ENCODE data around the gene PIP5K1C. TPM values are rescaled to one million over a fixed set of nuclear protein-coding genes. Genes with fewer than 3 reads are reported as not detected.

Gene PIP5K1C
- total RNA-seq, 1 donor from 2014 or later, result 20.7 TPM

DNA sequence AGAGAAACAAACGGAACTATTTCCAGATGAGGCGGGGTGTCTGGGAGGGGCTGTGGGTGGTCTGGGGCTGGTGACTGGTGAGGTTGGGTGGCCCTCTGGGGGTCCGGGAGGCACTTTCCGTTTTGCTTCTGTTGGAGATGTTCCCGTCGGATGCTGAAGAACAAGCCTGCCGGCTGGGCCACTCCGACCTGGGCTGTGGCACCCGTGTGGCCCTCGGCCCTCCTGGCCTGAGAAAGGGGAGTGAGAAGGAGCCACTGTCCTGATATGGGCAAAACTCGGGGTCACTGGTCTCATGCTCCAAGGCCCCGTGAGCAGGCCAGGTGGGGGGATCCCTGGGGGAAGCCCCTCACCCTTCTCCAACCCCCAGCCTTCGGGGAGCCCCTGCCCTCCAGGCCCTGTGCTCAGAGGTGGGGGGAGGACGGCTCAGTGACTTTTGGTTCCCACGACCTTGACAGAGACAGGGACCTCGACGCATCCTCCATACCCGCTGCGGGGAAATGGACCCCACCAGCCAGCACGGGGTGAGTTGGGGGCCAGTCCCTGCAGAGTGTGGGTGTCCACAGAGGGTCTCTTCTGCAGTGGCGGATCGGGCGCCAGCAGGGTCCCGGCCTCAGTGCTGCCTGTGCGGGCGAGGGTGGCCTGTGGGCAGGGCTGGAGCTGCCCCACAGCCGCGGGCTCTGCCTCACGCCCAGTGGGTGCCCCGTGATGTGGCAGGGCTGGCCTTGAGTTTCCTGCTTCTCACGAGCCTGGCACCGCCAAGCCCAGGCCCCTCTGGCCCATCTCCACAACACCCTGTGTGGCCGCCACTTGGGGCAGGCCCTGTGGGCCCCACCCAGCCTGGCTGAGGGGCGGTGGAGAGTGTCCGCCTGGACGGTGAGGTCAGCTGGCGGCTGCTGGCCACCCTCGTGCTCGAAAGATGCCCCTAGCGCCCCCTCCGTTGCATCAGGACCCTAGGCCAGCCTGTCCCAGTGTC, 89.2 kb downstream of the PIP5K1C start:
- no peak for DNase-seq

DNA sequence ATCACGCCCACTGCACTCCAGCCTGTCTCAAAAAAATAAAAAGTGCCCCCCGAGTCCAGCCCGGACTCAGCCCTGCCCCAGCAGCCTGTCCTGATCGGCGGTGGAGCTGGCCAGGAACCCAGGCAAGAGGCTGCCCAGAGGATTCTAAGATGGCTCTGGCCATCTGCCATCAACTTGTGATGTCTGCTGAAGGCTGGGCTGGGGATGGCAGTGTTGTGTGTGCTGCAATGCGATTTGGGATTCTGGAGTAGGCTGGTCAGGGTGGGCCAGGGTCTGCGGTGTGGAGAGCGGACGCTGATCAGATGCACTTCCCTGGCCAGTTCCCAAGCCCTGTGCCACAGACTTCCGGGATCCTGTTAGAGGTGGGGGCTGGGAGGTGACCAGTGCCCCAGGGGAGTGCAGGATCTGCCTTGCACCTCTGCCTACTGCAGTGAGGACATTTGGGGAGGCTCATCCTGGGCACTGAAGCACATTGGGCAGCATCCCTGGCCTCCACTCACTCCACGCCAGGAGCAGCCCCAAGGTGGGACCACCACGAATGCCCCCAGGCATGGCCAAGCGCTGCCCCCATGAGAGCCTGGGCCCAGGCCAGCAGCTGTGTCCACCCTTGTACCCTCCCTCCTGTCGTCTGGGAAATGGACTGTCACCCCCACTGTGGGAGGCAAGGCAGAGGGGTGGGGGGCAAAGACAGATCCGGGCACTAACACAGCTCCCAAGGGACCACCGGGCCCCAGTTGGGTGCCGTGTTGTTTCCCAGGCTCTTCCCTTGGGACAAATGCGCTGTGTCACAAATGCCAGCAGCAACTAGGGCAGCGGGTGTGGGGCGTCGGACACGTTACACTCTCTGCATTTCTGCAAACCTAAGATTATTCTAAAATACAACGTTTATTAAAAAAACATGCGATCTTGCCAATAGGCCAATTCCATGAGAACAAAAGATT, 90.2 kb downstream of the PIP5K1C start:
- DNase-seq, result no peak

GRCh38 chr19:3608750-3609322, 91.4 kb downstream of the PIP5K1C start:
- DNase-seq, result peak; percentile 12

GRCh38 chr19:3608079-3608641, 92.1 kb downstream of the PIP5K1C start:
- DNase-seq, result no peak

GRCh38 chr19:3607303-3608078, 92.8 kb downstream of the PIP5K1C start:
- peak; percentile 14 for DNase-seq

GRCh38 chr19:3606690-3607289, 93.5 kb downstream of the PIP5K1C start, which contains the start of gene TBXA2R:
TBXA2R (minus strand) TSS chr19:3606875; CDS start chr19:3600634, 6,241 bp downstream.
- DNase-seq, result peak; percentile 27

DNA sequence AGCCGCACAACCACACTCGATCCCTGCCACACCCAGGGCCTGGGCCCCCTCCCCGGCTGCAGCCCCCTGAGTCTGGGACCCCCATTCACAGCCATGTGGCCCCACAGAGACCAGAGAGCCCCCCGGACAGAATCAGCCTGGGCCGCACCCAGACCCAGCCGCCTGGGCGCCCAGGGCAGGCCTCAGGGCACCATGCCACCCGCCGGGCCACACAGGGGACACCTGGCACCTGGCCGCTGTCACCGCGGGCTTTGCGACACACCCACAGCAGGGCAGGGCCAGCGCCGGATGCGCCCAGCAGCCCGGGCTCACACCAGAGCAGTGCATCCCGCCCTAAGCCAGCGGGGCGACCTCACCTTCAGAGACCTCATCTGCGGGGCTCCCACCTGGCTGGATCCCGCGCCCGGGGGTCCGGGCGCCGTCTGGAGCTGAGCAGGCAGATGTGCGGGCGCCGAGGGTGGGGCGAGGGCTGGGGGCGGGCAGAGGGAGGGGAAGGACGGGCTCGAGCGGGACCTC, 94.0 kb downstream of the PIP5K1C start:
- DNase-seq, result no peak

DNA sequence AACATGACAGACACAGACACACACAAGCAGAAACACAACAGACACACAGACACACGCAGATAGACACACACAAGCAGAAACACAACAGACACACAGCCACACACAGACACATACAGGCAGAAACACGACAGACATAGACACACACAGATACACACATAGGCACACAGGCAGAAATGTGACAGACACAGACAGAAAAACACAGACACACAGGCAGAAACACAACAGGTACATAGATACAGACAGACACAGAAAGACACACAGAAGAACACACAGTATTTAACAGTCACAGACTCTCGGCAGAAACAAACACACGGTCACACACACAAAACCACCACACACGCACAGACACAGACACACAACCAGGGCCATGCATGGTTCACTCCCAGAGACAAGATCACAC, 94.5 kb downstream of the PIP5K1C start:
- no peak for DNase-seq

DNA sequence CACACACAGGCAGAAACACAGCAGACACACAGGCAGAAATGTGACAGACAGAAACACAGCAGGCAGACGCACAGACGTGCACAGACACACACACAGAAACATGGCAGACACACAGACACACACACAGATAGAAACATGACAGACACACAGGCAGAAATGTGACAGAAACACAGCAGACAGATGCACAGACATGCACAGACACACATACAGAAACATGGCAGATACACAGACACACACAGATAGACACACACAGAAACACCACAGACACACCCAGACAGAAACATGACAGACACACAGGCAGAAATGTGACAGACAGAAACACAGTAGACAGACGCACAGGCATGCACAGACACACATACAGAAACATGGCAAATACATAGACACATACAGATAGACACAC, 94.9 kb downstream of the PIP5K1C start:
- DNase-seq, result no peak

- DNase-seq, result no peak
Measured at GRCh38 chr19:3604987-3605343, 95.3 kb downstream of the PIP5K1C start.

DNA sequence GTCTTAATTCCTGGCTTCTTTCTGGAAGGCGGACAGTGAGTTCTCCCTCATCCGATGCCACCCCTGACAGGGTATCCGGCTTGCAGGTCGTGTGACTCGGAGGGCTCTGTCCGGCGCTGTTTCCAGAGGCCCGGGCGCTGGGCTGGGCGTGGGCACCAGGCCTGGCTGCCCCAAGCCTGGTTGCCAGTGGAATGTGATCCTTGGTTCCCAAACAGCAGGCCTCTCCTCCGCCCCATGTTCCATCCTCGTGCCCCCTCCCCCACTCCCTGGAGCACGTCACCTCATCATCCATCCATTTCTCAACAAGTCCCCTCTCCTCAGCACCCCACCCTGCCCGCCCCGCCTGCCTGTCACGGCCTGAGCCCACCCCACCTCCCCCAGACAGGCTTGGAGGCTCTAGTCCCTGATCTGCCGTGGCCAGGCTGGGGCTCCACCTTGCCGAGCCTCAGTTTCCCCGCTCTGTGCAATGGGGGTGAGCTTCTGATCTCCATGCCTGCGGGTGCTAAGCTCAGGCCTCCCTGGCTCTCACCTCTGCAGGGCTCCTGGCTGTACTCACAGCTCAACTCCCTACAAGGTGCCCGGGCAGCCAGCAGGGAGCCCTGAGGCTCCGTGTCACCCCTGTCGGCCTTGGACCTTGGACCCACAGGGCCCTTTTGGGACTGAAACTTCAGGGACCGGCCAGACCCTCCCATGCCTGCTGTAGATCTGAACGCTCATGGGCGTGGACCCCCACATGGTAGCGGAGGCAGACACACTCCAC, 95.9 kb downstream of the PIP5K1C start:
- DNase-seq, result no peak

DNA sequence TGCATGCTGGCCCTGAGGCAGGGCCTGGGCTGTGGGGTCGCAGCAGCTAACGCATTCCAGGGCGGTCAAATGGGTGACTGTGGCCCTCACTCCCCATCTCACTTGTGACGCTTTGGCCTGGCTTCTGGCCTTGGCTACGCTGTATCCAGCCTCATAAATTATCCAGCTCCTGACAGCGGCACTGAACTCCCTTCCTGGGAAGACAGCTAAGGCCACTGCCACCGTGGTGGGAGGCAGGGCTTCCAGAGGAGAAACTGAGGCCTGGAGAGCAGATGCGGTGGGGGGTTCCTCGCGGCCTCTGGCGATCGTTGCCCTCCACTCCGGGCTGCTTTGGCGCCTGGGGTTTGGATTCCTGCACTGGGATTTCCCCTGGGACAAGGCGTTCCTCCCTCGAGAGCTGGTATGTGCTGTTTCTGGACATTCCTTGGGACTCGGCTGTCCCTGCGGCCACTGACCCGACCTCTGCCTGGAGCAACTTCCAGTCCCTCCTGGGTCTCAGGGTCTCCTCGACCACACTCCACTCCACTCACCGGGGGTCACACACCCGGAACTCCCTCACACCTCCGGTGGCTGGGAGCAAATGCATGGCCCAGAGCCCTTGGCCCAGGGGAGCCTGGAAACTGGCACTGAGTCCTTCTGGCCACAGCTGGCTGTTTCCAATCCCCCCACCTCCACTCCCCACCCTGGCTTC, 97.0 kb downstream of the PIP5K1C start:
- no peak for DNase-seq

DNA sequence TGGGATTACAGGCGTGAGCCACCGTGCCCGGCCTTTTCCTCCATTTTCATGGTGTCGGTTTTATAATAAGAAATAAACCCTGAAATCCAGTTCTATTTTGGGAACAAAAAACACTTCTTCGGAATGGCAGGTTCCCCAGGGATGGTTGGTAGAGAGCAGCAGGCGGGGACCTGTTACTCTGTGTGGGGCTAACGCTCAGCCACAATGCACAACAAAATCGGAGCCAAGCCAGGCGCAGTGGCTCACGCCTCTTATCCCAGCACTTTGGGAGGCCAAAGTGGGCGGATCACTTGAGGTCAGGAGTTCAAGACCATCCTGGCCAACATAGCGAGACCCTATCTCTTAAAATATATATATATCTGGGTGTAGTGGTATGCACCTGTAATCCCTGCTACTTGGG, 99.2 kb downstream of the PIP5K1C start:
- DNase-seq, result no peak

GRCh38 chr19:3599776-3600187, 100.5 kb downstream of the PIP5K1C start:
- no peak for DNase-seq

DNA sequence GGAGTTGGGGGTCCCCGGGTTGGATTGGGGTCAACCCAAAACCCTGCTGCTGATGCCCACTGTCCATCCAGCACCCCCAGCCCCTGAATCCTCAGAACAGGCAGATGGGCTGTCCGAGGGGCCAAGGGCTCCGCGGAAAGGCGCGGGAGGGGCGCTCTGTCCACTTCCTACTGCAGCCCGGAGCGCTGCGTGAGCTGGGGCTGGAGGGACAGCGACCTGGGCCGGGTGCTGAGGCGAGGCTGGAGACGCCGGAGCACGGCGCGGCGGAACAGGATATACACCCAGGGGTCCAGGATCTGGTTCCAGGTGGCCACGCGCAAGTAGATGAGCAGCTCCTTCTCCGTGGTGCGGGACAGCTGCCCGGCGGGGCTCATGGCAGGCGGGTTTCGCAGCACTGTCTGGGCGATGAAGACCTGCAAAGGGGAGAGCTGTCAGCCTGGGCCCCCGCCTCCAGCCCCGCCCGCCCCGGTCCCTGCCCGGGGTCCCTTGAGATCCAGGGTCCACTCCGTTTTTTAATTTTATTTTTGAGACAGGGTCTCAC, 104.7 kb downstream of the PIP5K1C start:
- DNase-seq, result no peak

DNA sequence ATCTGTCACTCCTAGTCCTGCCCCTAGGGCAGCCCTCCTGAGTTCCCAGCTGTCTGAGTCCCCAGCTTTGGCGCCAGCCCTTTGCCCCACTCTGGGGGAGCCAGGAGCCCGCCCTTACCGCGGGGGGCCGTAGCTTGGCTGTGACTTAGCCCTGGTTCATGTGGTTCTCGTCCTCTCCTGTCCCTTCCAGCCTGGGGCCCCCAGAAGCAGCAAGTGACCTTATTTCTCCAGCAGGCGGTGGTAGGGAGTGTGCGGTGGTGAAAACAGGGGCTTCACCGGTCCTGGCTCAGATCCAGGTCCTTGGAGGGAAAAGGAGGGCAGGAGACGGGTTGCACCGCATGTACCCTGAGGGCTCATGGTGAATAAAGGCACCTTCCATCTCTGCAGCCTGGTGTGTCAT, 107.1 kb downstream of the PIP5K1C start:
- DNase-seq, result no peak

GRCh38 chr19:3591876-3592613, 108.2 kb downstream of the PIP5K1C start:
- no peak for DNase-seq

DNA sequence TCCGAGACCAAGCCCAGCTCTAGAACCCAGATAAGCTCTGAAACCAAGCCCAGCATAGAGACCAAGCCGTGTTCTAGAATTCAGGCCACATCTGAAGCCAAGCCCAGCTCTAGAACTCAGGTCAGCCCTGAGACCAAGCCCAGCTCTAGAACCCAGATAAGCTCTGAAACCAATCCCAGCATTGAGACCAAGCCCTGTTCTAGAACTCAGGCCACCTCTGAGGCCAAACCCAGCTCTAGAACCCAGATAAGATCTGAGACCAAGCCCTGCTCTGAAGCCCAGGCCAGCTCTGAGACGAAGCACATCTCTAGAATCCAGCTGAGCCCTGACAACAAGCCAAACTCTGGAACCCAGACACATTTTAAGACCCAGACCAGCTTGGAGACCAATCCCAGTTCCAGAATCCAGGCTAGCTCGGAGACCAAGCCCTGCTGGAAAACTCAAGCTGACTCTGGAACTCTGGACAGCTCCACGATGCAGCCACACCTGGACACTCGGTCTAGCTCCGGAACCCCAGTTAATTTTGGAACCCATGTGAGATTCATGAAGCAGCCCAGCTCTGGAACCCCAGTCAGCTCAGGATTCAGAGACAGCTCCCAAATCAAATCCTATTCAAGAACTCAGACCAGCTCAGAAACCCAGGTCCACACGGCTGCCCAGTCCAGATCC, 109.1 kb downstream of the PIP5K1C start:
- DNase-seq, result no peak

Data from tongue (tissue), 2 donors.